ENCODE measurements around the gene CPSF7.

The CPSF7 gene

GRCh38 chr11:61477126-61477525 lies 47.4 kb upstream of the CPSF7 start:
- TF ChIP-seq KLF8 (tag by site-specific recombination; IDR thresholded peaks at IDR 0.05): no peak
- TF ChIP-seq ZFP41 (tag by site-specific recombination; IDR thresholded peaks at IDR 0.05; ENCODE audit: borderline replicate concordance): no peak
- TF ChIP-seq ZNF510 (tag by site-specific recombination; IDR thresholded peaks at IDR 0.05; ENCODE audit: insufficient replicate concordance): no peak
- TF ChIP-seq REST (tag by site-specific recombination; IDR thresholded peaks at IDR 0.05): no peak
- no peak for TF ChIP-seq ZNF433 (tag by site-specific recombination; IDR thresholded peaks at IDR 0.05; ENCODE audit: low read depth)
- TF ChIP-seq ZNF521 (tag by site-specific recombination; IDR thresholded peaks at IDR 0.05): no peak
- TF ChIP-seq ZNF558 (tag by site-specific recombination; IDR thresholded peaks at IDR 0.05): no peak
- TF ChIP-seq OSR2 (tag by site-specific recombination; IDR thresholded peaks at IDR 0.05): no peak
- TF ChIP-seq ZNF792 (tag by site-specific recombination; IDR thresholded peaks at IDR 0.05): no peak
- no peak for TF ChIP-seq ATF2 (tag by site-specific recombination; IDR thresholded peaks at IDR 0.05; ENCODE audit: low read depth)
- no peak for TF ChIP-seq REPIN1 (tag by site-specific recombination; IDR thresholded peaks at IDR 0.05; ENCODE audit: low read depth)
- TF ChIP-seq ZNF114 (tag by site-specific recombination; IDR thresholded peaks at IDR 0.05): no peak
- no peak for TF ChIP-seq ZNF292 (tag by site-specific recombination; IDR thresholded peaks at IDR 0.05; ENCODE audit: borderline replicate concordance, low read depth)
- TF ChIP-seq ZNF24 (tag by site-specific recombination; IDR thresholded peaks at IDR 0.05): no peak
- TF ChIP-seq ZNF791 (tag by site-specific recombination; IDR thresholded peaks at IDR 0.05): no peak
- TF ChIP-seq ZNF138 (tag by site-specific recombination; IDR thresholded peaks at IDR 0.05; ENCODE audit: borderline replicate concordance): no peak
- TF ChIP-seq ZNF398 (tag by site-specific recombination; IDR thresholded peaks at IDR 0.05): no peak
- TF ChIP-seq ZNF211 (tag by site-specific recombination; IDR thresholded peaks at IDR 0.05; ENCODE audit: low read depth): no peak
- no peak for TF ChIP-seq INSM2 (tag by site-specific recombination; IDR thresholded peaks at IDR 0.05)
- no peaks in the 10 kb centered on the region for H3K4me1 ChIP-seq (ENCODE audit: control insufficient read depth, insufficient read depth, low read length)
- H3K27ac ChIP-seq (ENCODE audit: extremely low read depth, low read depth, low read length): no peak overlapping the region
- no peaks in the 10 kb centered on the region for H3K9me3 ChIP-seq (ENCODE audit: control insufficient read depth, insufficient read depth, low read depth, low read length)
- CTCF ChIA-PET: interaction anchor here (0.6 to 11.7 kb wide), 26 partner anchors 9 to 1787 kb away, joined by 3 to 325 read pairs (median 5); partner anchors contain the start of genes LRRC10B and MS4A15
- peaks cover 0 to 4% of the 10 kb centered on the region in 2 experiments; a peak in 1 of 3 replicates for H3K36me3 ChIP-seq (ENCODE audit: control insufficient read depth in 2 of 2, insufficient read depth in 1 of 2, low read length in 2 of 2)
- no peak overlapping the region for H3K4me3 ChIP-seq (ENCODE audit: low read depth, low read length)
- POLR2A ChIA-PET: interaction anchor here (0.6 kb wide), 1 partner anchor 11 kb away, joined by 4 read pairs; no protein-coding TSS in a partner anchor

Measured in HEK293 (cell line).